Tibial nerve (tissue), 4 donors: Measurements from ENCODE around the gene UBE2C. TPM values are rescaled to one million over a fixed set of nuclear protein-coding genes. Genes with fewer than 3 reads are reported as not detected.
"Not testable (repeated sequence)": the region's sequence is repeated elsewhere in the genome, so short reads cannot be mapped to it uniquely, and the experiment has no call there.

Source experiments
- DNase-seq, 2 donors: peaks; one replicate each; pipeline ENCODE4 v3.0.0-alpha.2; 2019; ENCODE audit warnings: low spot score in 2 of 2
- H3K27ac ChIP-seq, 4 donors: fragments of 200-600 bp; sonication (generic) in 3 of 4; one replicate each; pipeline ENCODE4 v1.5.1; 2017 to 2019; ENCODE audit warnings: mild to moderate bottlenecking in 1 of 4
- H3K27me3 ChIP-seq, 2 donors: fragments of 200-600 bp; sonication (generic) in 1 of 2; one replicate each; pipeline versions ENCODE4 v1.5.1 to v1.6.0; 2017 to 2019
- H3K36me3 ChIP-seq, 3 donors: fragments of 200-600 bp; sonication (generic); one replicate each; pipeline ENCODE4 v1.5.1; 2018 to 2019
- H3K4me1 ChIP-seq, 4 donors: fragments of 200-600 bp; sonication (generic) in 3 of 4; one replicate each; pipeline ENCODE4 v1.5.1; 2017 to 2019
- H3K4me3 ChIP-seq, 4 donors: fragments of 200-600 bp; sonication (generic) in 3 of 4; one replicate each; pipeline ENCODE4 v1.5.1; 2017 to 2019; ENCODE audit warnings: mild to moderate bottlenecking in 1 of 4, moderate library complexity in 1 of 4
- H3K9me3 ChIP-seq, 4 donors: fragments of 200-600 bp; sonication (generic) in 3 of 4; one replicate each; pipeline ENCODE4 v1.5.1; 2017 to 2019
- CTCF ChIP-seq, 5 experiments: fragments of 200-600 bp in 3 of 5; fragments of 450-650 bp in 2 of 5; sonication (generic) in 3 of 5; IDR thresholded peaks; one replicate each; pipeline ENCODE4 v1.5.1; 2016 to 2019; ENCODE audit warnings: antibody characterized with exemption in 5 of 5, mild to moderate bottlenecking in 3 of 5, moderate library complexity in 2 of 5
- EP300 ChIP-seq, 2 donors: sonication (generic); formaldehyde crosslinking; IDR thresholded peaks; one replicate each; pipeline ENCODE4 v1.6.1; 2017; ENCODE audit warnings: antibody characterized with exemption in 2 of 2, mild to moderate bottlenecking in 1 of 2
- POLR2A ChIP-seq, 2 donors: fragments of 450-650 bp; IDR thresholded peaks; one replicate each; pipeline ENCODE4 v1.6.1; 2017; ENCODE audit warnings: antibody characterized with exemption in 2 of 2, mild to moderate bottlenecking in 2 of 2, moderate library complexity in 2 of 2
- WGBS, 2 donors: methylation state at CpG; one replicate each; pipeline ENCODE4 v1.1.5; 2018; 5-methylcytosine and 5-hydroxymethylcytosine counted together
- total RNA-seq, 4 donors: library from RNA; depleted of rRNA; stranded (reverse); fragments of >200 nt; gene quantifications; one replicate each; pipeline ENCODE4 v1.1.0, GENCODE V29; 2016

UBE2C gene
- total RNA-seq, 4 donors from 2014 or later, result 0.78 to 6.9 (median 1.5) TPM; not detected in 1

GRCh38 chr20:45827712-45828111 lies 15.3 kb downstream of the UBE2C start:
- 67 to 90% methylated on average over 5 to 6 of the region's 6 CpGs for WGBS, 2 donors
- H3K27ac ChIP-seq, result peak overlapping the region in 2 of 4 donors; percentile 85 to 91

GRCh38 chr20:45828589-45828988 lies 16.1 kb downstream of the UBE2C start:
- no peak for TF ChIP-seq POLR2A (IDR thresholded peaks at IDR 0.05)
- no peak for TF ChIP-seq EP300 (IDR thresholded peaks at IDR 0.05)
- no peak for TF ChIP-seq CTCF (IDR thresholded peaks at IDR 0.05)
- Histone ChIP-seq H3K27ac (peak overlapping the region; percentile 17 to 91 (median 72)), H3K4me3 (no peak overlapping the region), H3K4me1 (peaks cover 0 to 61% (median 18%) of the 10 kb centered on the region in 4 donors), H3K27me3 (peaks cover 0 to 11% of the 10 kb centered on the region in 2 donors), H3K9me3 (no peaks in the 10 kb centered on the region), H3K36me3 (no peaks in the 10 kb centered on the region)
- no peak for DNase-seq
- WGBS, 2 donors, result 25 to 26% methylated on average over 2 of the region's 2 CpGs

More at GRCh38 chr20:45827712-45828111, 15.3 kb downstream of the UBE2C start:
- DNase-seq, result no peak
- Histone ChIP-seq H3K36me3 (no peaks in the 10 kb centered on the region), H3K4me1 (peaks cover 0 to 62% (median 18%) of the 10 kb centered on the region in 4 donors), H3K9me3 (no peaks in the 10 kb centered on the region), H3K27me3 (peaks cover 0 to 20% of the 10 kb centered on the region in 2 donors), H3K4me3 (no peak overlapping the region)
- no peak for TF ChIP-seq POLR2A (IDR thresholded peaks at IDR 0.05)
- no peak for TF ChIP-seq CTCF (IDR thresholded peaks at IDR 0.05)
- no peak for TF ChIP-seq EP300 (IDR thresholded peaks at IDR 0.05)

GRCh38 chr20:45829673-45830106 lies 17.2 kb downstream of the UBE2C start:
- WGBS, 2 donors, result 89 to 100% methylated on average over 4 of the region's 4 CpGs
- DNase-seq, H3K36me3 ChIP-seq, H3K4me3 ChIP-seq, H3K27me3 ChIP-seq, H3K9me3 ChIP-seq: not testable (repeated sequence)
- peaks cover 0 to 55% (median 12%) of the 10 kb centered on the region in 4 donors for H3K4me1 ChIP-seq
- peak overlapping the region in 1 of 4 donors; percentile 85 for H3K27ac ChIP-seq

GRCh38 chr20:45832619-45833018 lies 20.2 kb downstream of the UBE2C start:
- H3K36me3 ChIP-seq, result peaks cover 0 to under 1% (median 0%) of the 10 kb centered on the region in 3 donors
- peaks cover 0 to 64% (median 13%) of the 10 kb centered on the region in 4 donors for H3K4me1 ChIP-seq
- H3K27ac ChIP-seq, result peak overlapping the region; percentile 87 to 97 (median 92)
- no peaks in the 10 kb centered on the region for H3K27me3 ChIP-seq
- TF ChIP-seq EP300 (IDR thresholded peaks at IDR 0.05) (no peak), POLR2A (IDR thresholded peaks at IDR 0.05) (no peak), CTCF (IDR thresholded peaks at IDR 0.05) (no peak)
- DNase-seq, result no peak
- WGBS, 2 donors, result 81 to 91% methylated on average over 4 of the region's 4 CpGs
- peak overlapping the region in 1 of 4 donors; percentile 62 for H3K4me3 ChIP-seq
- H3K9me3 ChIP-seq, result no peaks in the 10 kb centered on the region

- Histone ChIP-seq H3K27me3 (no peaks in the 10 kb centered on the region), H3K36me3 (peaks cover 0 to 7% (median 0%) of the 10 kb centered on the region in 3 donors), H3K4me3 (peak within 1 kb of the TSS; percentile 62 to 81 (median 71)), H3K27ac (peak within 1 kb of the TSS; percentile 87 to 97 (median 92)), H3K9me3 (no peaks in the 10 kb centered on the region), H3K4me1 (peaks cover 0 to 62% (median 13%) of the 10 kb centered on the region in 4 donors)
- peak; percentile 84 to 90 for DNase-seq
- WGBS, 2 donors, result 3 to 6% methylated on average over 21 to 34 of the region's 35 CpGs
- no peak for TF ChIP-seq CTCF (IDR thresholded peaks at IDR 0.05)
- peak; percentile 81 to 96 for TF ChIP-seq EP300 (IDR thresholded peaks at IDR 0.05)
- TF ChIP-seq POLR2A (IDR thresholded peaks at IDR 0.05), result no peak
Observed at GRCh38 chr20:45833030-45833882, 20.8 kb downstream of the UBE2C start, which contains the start of gene SNX21. TSS of gene SNX21 (plus strand) at chr20:45833799. CDS start at chr20:45833920, 121 bp downstream.
